ENCODE results near the gene SPC25.

SPC25 gene

GRCh38 chr2:168835969-168836368, 54.3 kb downstream of the SPC25 start:
- DNase-seq = no peak

- no peak for DNase-seq
Observed at GRCh38 chr2:168831662-168832061, 58.6 kb downstream of the SPC25 start.

GRCh38 chr2:168830958-168831357, 59.3 kb downstream of the SPC25 start:
- DNase-seq = no peak

GRCh38 chr2:168825126-168825525, 65.1 kb downstream of the SPC25 start:
- DNase-seq = no peak

- no peak for DNase-seq
Observed at GRCh38 chr2:168821992-168822391, 68.2 kb downstream of the SPC25 start.

GRCh38 chr2:168821577-168821976, 68.7 kb downstream of the SPC25 start:
- no peak for DNase-seq

All from CD4-positive, alpha-beta T cell treated with Interleukin-15 for 1 hour (primary cell).